ENCODE data around the gene ARMC3.

DNA sequence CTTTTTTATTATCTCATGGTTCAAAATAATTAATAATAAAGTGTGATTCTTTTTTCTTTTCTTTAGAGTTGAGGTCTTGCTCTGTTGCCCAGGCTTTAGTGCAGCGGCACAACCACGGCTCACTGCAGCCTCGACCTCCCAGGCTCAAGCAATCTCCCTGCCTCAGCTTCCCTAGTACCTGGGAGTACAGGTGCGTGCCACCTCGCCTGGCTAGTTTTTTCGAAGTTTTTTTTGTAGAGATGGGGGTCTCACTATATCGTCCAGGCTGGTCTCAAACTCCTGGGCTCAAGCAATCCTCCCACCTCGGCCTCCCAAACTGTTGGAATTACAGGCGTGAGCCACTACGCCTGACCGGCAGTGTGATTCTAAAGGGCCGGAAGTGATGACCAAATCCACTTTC is 139.5 kb downstream of the ARMC3 start:
- TF ChIP-seq, protein P1, sequence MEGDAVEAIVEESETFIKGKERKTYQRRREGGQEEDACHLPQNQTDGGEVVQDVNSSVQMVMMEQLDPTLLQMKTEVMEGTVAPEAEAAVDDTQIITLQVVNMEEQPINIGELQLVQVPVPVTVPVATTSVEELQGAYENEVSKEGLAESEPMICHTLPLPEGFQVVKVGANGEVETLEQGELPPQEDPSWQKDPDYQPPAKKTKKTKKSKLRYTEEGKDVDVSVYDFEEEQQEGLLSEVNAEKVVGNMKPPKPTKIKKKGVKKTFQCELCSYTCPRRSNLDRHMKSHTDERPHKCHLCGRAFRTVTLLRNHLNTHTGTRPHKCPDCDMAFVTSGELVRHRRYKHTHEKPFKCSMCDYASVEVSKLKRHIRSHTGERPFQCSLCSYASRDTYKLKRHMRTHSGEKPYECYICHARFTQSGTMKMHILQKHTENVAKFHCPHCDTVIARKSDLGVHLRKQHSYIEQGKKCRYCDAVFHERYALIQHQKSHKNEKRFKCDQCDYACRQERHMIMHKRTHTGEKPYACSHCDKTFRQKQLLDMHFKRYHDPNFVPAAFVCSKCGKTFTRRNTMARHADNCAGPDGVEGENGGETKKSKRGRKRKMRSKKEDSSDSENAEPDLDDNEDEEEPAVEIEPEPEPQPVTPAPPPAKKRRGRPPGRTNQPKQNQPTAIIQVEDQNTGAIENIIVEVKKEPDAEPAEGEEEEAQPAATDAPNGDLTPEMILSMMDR (conservative IDR thresholded peaks at IDR 0.05 in 1 of 2, IDR thresholded peaks at IDR 0.05 in 1 of 2; ENCODE audit: extremely low read depth in 1 of 2, insufficient read depth in 1 of 2, low read depth in 1 of 2, low read length in 2 of 2) = no peak
- no peak for TF ChIP-seq EZH2 (IDR thresholded peaks at IDR 0.05; ENCODE audit: borderline replicate concordance, low read length)

Data from mammary epithelial cell (primary cell).